ENCODE measurements around the gene CHST15.

DNA sequence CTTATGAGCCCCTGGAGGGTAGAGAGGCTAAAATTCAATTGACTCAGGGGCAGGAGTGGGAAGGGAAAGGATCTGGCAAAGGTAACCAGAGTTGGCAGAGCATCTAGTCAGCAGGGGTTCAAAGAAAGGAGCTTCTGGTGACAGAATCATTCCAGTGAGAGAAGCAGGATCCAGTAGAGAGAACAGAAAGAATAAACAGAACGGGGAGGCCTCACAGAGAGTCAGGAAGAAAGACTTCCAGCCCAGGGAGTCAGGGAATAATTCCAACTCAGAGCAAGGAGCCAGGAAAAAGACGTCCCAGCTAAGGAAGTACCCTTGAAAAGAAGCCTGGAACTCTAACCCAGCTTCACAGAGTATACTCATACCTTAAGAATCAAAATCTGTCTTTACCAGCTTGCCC is 135.2 kb downstream of the CHST15 start:
- TF ChIP-seq CTCF (IDR thresholded peaks at IDR 0.05) (no peak), POLR2A (IDR thresholded peaks at IDR 0.05) (no peak)
